PFSK-1 (cell line): ENCODE measurements around the gene ZFYVE26.

ENCODE experiments used
- FOXP2 ChIP-seq: optimal IDR thresholded peaks from 2 replicates; pipeline ENCODE3; 2011; ENCODE audit warnings: borderline replicate concordance, control low read depth, inconsistent platforms; ENCODE audit not compliant: insufficient read depth; ENCODE audit errors: extremely low read length, extremely low read depth
- POLR2AphosphoS5 ChIP-seq: IDR thresholded peaks from 2 replicates; pipeline ENCODE4 v1.6.1; 2012; ENCODE audit warnings: low read depth, mild to moderate bottlenecking, control low read depth, low read length, moderate library complexity
- REST ChIP-seq, 2 experiments: IDR thresholded peaks; 2 replicates each; pipeline versions ENCODE4 v1.6.1 to v1.8.0; 2011 to 2012; ENCODE audit warnings: low read depth in 2 of 2, low read length in 2 of 2, control low read depth in 1 of 2, inconsistent platforms in 1 of 2, mild to moderate bottlenecking in 1 of 2, moderate library complexity in 1 of 2; ENCODE audit not compliant: insufficient read depth in 1 of 2
- SIN3A ChIP-seq: IDR thresholded peaks from 2 replicates; pipeline ENCODE4 v1.6.1; 2012; ENCODE audit warnings: mild to moderate bottlenecking, low read length, moderate library complexity, borderline replicate concordance; ENCODE audit not compliant: insufficient read depth
- TAF1 ChIP-seq: IDR thresholded peaks from 2 replicates; pipeline ENCODE4 v1.6.1; 2012; ENCODE audit warnings: low read length, control low read depth, borderline replicate concordance; ENCODE audit not compliant: insufficient read depth

Gene ZFYVE26

GRCh38 chr14:67722293-67722692 lies 94.1 kb downstream of the ZFYVE26 start:
- TF ChIP-seq FOXP2 = no peak
- TF ChIP-seq POLR2AphosphoS5 = no peak
- no peak for TF ChIP-seq TAF1
- TF ChIP-seq REST (IDR thresholded peaks at IDR 0.05; ENCODE audit: insufficient read depth in 1 of 2, low read depth in 2 of 2, low read length in 2 of 2) = no peak
- TF ChIP-seq SIN3A = no peak

DNA sequence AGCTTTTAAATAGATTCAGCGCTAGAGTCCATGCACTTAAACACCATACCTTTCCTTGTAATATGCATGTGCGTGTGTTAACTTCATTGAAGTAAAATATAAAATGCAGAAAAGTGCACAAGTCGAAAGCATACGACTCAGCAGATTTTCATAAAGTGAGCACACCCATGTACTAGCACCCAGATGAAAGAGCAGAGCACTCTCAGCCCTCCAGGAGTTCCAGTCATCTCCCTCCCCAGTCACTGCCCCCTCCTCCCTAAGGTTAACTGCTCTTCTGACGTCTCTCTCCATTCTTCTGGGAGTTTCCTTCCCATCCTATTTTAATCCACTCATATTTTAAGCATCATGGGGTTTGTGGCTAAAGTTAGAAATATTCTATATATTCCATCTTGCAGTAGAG lies 94.5 kb downstream of the ZFYVE26 start:
- TF ChIP-seq SIN3A (no peak), FOXP2 (no peak), POLR2AphosphoS5 (no peak), REST (IDR thresholded peaks at IDR 0.05; ENCODE audit: insufficient read depth in 1 of 2, low read depth in 2 of 2, low read length in 2 of 2) (no peak), TAF1 (no peak)

- TF ChIP-seq REST (IDR thresholded peaks at IDR 0.05; ENCODE audit: insufficient read depth in 1 of 2, low read depth in 2 of 2, low read length in 2 of 2) (no peak), SIN3A (no peak), POLR2AphosphoS5 (no peak), FOXP2 (no peak), TAF1 (no peak)
These were observed 96.5 kb downstream of the ZFYVE26 start for GRCh38 chr14:67719866-67720265.

GRCh38 chr14:67718265-67718664 lies 98.1 kb downstream of the ZFYVE26 start:
- no peak for TF ChIP-seq POLR2AphosphoS5
- TF ChIP-seq FOXP2 = no peak
- TF ChIP-seq SIN3A = no peak
- TF ChIP-seq REST (IDR thresholded peaks at IDR 0.05; ENCODE audit: insufficient read depth in 1 of 2, low read depth in 2 of 2, low read length in 2 of 2) = no peak
- no peak for TF ChIP-seq TAF1

DNA sequence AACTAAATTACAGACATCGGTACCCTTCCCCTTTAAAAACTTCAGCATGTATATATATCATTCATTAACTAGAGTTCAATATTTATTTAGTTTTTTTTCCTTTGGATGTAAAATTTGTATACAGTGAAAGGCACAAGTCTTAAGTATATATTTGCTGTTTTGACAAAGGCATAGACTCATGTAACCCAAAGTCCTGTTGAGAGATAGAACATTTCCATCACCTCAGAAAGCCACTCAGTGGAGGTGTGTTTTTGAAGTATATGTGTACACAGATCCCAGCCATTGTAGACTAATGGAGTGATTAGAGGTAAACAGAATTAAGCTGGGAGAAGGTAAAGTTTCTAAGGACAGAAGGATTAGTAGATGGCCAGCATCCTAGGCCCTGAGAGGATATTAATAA lies 99.3 kb downstream of the ZFYVE26 start:
- TF ChIP-seq POLR2AphosphoS5 (no peak), SIN3A (no peak)
